EL (cell line): ENCODE results near the gene TMPRSS9.

ENCODE experiments used
- DNase-seq: peaks from one replicate; pipeline ENCODE4 v3.0.0-alpha.2; 2016

The TMPRSS9 gene

GRCh38 chr19:2423915-2424685, 64.0 kb downstream of the TMPRSS9 start:
- no peak for DNase-seq

DNA sequence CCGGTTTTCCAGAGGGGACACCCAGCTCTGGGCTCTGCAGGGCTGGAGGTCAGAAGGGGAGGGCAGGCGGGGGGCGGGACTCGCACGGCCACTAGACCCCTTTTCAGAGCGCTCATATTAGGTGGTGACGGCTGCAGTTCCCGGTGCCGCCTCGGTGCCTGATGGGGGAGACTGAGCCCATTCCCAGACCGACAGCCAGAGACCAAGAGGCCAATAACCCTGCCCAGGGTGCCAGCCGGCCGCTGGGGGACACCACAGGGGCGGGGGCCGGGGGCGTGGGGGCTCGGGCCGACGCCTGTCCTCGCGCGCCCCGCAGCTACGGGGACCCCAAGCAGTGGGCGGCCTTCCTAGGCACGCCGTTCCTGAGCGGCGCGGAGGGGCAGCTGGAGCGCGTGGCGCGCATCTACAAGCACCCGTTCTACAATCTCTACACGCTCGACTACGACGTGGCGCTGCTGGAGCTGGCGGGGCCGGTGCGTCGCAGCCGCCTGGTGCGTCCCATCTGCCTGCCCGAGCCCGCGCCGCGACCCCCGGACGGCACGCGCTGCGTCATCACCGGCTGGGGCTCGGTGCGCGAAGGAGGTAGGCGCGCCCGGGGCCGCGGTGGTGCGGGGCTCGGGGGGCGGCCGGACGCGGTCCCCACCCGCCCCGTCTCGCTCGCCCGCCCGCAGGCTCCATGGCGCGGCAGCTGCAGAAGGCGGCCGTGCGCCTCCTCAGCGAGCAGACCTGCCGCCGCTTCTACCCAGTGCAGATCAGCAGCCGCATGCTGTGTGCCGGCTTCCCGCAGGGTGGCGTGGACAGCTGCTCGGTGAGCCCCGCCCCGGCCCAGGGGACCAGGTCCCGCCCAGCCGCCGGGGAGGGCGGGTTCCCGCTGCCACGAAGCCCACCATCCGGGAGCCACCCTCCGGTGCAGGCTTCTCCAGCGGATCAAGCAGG, 64.9 kb downstream of the TMPRSS9 start:
- DNase-seq: peak; percentile 64

DNA sequence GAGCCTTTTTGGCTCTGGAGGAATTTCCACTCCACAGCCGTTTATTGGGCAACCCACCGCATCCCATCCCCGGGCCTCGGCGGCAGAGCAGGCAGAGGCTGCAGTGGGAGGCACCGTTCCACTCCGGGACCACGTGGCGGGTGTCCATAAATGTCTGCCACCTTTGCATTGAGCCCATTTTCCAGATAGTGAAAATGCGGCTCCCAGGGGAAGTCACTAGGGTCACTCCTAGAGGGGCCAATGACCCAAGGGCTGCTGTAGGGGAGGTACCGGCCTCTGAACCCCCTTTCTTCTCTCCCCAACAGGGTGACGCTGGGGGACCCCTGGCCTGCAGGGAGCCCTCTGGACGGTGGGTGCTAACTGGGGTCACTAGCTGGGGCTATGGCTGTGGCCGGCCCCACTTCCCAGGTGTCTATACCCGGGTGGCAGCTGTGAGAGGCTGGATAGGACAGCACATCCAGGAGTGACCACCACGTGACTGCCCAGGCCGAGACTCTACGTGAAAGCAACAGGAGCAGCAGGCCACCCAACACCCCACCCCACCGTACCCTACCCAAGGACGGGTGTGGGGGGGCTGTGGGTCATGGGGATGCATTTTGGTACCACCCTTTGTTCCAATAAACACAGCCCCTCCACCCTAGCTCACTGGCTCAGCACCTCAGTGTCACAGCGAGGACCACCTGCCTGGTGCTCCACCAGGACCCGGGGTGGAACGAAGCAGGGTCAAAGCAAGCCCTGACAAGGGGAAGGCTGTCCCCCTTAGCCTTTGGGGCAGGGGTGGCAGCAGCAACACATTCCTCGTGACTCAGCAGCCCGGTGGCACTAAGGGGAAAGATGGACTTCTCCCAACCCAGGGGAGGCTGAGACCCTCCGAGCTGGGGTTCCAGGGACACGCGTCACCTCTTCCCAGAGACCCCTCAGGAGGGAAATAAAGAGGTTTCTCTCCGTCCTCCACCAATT, 65.8 kb downstream of the TMPRSS9 start:
- no peak for DNase-seq

DNA sequence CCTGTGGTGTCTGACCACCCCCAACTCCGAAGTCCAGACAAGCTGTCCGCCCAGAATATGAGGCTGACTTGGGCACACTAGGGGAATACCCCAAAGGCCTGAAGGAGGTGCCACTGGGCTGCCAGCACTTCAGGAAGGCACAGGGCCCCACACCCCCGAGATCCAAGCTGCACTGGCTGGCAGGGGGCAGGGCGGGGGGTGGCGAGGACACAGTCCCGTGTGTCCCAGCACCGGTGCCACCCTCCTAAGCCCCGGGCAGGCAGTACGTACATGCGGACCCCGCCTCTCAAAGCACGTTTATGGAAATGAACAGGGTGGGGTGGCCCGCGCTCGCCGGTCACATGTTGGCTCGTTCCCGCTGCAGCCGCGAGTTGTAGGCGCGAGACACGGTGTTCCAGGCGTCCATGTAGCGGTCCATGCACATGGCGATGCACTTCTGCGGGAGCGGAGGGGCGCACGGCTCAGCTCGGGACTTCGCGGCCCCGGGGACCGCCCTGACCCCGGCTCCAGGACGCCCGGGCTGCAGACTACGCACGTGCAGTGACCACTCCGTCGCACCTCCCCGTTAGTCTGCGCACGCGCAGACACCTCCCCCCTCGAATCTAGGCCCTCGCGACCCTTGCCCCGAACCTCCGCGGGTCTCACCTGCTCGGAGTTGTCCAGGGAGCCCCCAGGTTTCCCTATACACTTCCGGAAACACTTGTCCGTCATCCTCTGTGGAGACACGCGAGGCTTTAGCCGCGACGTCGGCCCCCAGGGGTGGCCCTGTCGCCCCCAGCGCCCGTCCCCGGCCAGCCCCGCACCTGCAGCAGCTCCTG, 66.8 kb downstream of the TMPRSS9 start:
- peak; percentile 52 for DNase-seq

DNA sequence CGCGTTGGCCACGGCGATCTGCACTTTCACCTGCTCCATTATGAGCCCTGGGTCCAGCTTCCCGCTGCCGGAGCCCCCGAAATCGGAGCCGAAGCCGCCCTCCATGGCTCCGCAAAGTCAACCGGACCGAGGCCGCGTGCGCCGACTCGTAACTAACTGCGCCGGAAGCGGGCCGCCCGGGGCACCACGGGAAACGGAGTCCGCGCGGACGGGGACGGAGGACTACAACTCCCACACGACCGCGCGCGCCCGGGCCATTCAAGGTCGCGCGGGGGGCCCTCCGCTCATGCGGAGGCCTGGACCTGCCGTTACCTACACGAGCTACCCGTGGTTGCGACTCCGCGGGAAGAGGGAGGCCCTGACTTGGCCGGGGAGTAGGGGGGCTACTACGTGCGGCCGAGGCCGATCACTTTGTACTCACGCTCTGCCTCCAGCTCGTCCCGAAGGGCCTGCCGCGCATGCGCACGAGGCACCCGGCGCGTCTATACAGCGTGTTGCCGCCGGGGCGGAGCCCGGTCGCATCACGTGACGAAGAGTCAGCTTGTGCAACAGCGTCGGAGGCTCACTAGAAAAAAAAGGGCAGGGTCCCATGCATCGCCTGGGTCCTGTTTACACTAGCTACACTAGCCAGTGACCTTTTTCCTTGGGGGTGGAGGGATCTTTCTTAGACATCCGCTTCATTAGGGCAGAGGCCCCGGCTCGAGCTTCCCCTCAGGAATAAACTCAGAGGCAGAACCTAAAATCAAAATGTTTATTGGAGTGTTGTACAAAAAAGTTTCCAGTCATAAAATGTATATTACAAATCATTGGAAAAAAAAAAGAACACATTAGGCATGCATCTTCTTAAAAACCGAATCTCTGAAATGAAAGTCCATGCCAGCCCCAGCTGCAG, 67.6 kb downstream of the TMPRSS9 start, which contains the start of gene TIMM13:
Gene TIMM13, minus strand, starts transcription at position 158 of the 892 bp plus-strand sequence. Its CDS starts 53 bp downstream, at position 105.
- peak; percentile 94 for DNase-seq

DNA sequence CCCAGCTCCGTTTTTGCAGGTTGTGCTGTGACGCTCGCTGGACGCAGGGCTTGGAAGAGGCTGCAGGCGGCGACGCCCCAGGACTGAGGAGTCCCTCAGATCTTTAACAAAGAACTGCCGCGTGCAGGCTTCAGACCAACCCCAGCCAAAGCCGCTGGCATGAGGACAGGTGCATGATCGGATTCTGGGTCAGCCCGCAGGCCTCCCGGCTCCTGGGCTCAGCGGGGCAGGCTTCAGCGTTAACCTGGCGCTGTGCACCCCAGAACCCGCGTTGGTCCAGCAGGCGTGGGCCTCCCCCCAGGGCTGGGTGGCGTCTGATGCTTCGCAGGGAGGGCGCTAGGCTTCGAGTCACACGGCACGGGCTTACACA, 68.2 kb downstream of the TMPRSS9 start:
- no peak for DNase-seq

- DNase-seq: no peak
Observed at GRCh38 chr19:2428756-2429711, 69.0 kb downstream of the TMPRSS9 start.

- no peak for DNase-seq
Observed at GRCh38 chr19:2429917-2430535, 70.0 kb downstream of the TMPRSS9 start.

- DNase-seq: no peak
Observed at GRCh38 chr19:2431318-2432055, 71.4 kb downstream of the TMPRSS9 start.

- no peak for DNase-seq
Observed at GRCh38 chr19:2432131-2432848, 72.2 kb downstream of the TMPRSS9 start.

DNA sequence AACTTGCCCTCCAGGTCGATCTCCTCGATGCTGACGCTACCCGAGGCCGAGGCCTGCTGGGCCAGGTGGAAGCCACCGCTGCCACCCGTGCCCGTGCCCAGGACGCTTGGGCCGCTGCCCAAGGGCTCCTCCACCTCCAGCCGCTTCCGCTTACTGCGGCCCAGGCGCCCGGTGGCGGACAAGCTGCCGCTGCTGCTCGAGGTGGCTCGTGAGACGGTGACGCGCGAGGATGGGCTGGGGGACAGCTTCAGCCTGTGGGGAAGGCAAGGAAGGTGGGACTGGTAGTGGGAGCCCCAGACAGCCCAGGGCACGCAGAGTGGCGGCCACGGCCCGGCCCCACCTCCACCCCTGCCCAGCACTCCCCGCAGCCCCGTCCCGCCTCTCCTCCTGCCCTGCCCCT, 73.8 kb downstream of the TMPRSS9 start:
- DNase-seq: no peak

GRCh38 chr19:2434267-2434666, 74.2 kb downstream of the TMPRSS9 start:
- no peak for DNase-seq

DNA sequence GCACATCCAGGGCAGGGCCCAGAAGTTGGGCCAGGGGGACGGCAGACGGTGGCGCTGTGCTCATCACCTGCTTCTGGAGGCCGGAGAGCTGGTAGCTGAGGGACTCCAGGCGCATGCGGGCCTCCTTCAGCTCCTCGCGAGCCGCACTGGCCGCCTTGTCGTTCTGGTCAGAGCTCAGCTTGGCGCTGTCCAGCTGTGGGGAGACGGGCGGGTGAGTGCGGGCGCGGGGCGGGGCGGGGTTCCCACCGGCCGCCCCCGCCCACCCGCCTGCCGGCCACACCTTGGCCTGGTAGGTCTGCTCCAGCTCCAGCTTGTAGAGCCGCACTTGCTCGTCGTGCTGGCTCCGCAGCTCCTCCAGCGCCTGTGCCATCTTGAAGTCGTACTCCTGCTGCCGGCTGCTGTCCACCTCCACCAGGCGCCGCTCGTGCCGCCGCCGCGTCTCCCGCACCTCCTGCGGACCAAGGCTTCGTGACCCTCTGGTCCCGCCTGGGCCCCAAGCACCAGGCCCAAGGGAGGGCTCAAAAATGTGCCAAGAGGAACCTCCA, 74.7 kb downstream of the TMPRSS9 start:
- DNase-seq: no peak

- no peak for DNase-seq
Observed at GRCh38 chr19:2436384-2436783, 76.3 kb downstream of the TMPRSS9 start.

- no peak for DNase-seq
Observed at GRCh38 chr19:2436926-2437325, 76.9 kb downstream of the TMPRSS9 start.

DNA sequence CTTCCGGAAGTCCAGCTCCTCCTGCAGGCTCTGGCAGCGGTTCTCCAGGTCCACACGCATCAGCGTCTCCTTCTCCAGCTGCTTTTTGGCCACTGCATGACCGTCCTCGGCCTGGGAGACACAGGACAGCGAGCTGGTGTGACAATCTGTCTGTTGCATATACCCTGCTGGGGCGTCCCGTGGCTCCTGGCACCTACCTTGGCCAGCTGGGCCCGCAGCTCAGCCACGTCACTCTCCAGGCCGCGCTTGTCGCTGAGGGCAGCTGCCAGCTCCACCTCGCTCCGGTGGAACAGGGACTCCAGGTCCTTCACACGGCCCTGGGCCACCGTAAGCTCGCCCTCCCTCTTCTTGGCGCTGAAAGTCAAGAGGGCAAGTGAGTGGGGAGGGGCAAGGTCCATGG, 78.1 kb downstream of the TMPRSS9 start:
- DNase-seq: no peak

- DNase-seq: no peak
Observed at GRCh38 chr19:2440515-2440914, 80.5 kb downstream of the TMPRSS9 start.
